Middle frontal gyrus (tissue), 1 donor: ENCODE measurements around the gene SMIM30.
A peak's percentile ranks its signal among the peaks of the same experiment; 100 is the strongest.

Experiments used
- DNase-seq: peaks from one replicate; pipeline ENCODE4 v3.0.0-alpha.2; 2015; ENCODE audit warnings: low spot score; ENCODE audit errors: extremely low spot score

The SMIM30 gene

GRCh38 chr7:113109718-113110117 lies 8.6 kb downstream of the SMIM30 start:
- no peak for DNase-seq

GRCh38 chr7:113100121-113100603 lies 18.2 kb downstream of the SMIM30 start:
- DNase-seq: no peak

- DNase-seq: no peak
Measured at GRCh38 chr7:113099284-113099919, 19.0 kb downstream of the SMIM30 start.

- no peak for DNase-seq
Measured at GRCh38 chr7:113094517-113095249, 23.7 kb downstream of the SMIM30 start.

GRCh38 chr7:113093561-113093960 lies 24.8 kb downstream of the SMIM30 start:
- DNase-seq: no peak

- DNase-seq: no peak
Measured at GRCh38 chr7:113092762-113093161, 25.6 kb downstream of the SMIM30 start.

GRCh38 chr7:113087071-113087998 lies 31.0 kb downstream of the SMIM30 start:
- DNase-seq: no peak

- DNase-seq: peak; percentile 53
Measured at GRCh38 chr7:113086431-113086888, 31.9 kb downstream of the SMIM30 start, which contains the start of gene GPR85. Gene GPR85, minus strand, starts transcription at chr7:113086827. Its CDS starts 2,106 bp downstream, at chr7:113084721.

GRCh38 chr7:113085781-113086390 lies 32.5 kb downstream of the SMIM30 start:
- no peak for DNase-seq

GRCh38 chr7:113084496-113085172 lies 33.7 kb downstream of the SMIM30 start:
- no peak for DNase-seq

GRCh38 chr7:113083816-113084495 lies 34.4 kb downstream of the SMIM30 start:
- no peak for DNase-seq

- DNase-seq: no peak
Measured at GRCh38 chr7:113083132-113083815, 35.1 kb downstream of the SMIM30 start.

GRCh38 chr7:113078331-113078730 lies 40.0 kb downstream of the SMIM30 start:
- no peak for DNase-seq

GRCh38 chr7:113076703-113077102 lies 41.7 kb downstream of the SMIM30 start:
- DNase-seq: no peak

GRCh38 chr7:113071465-113071864 lies 46.9 kb downstream of the SMIM30 start:
- no peak for DNase-seq
